ENCODE data around the gene LMTK2.
A peak's percentile ranks its signal among the peaks of the same experiment; 100 is the strongest.

- no peak for TF ChIP-seq CTCF (conservative IDR thresholded peaks at IDR 0.05; ENCODE audit: low read length)
- TF ChIP-seq EZH2phosphoT487 (IDR thresholded peaks at IDR 0.05; ENCODE audit: borderline replicate concordance) = peak; percentile 54; the same call in 1 of the 2 replicates
Observed at GRCh38 chr7:98133181-98133580, 26.5 kb downstream of the LMTK2 start.

All from Loucy (cell line).